H9 (cell line): Measurements from ENCODE around the gene TEX19. TPM values are rescaled to one million over a fixed set of nuclear protein-coding genes. Genes with fewer than 3 reads are reported as not detected.

Source experiments
- DNase-seq: peaks from one replicate; pipeline ENCODE4 v3.0.0-alpha.2; 2017
- H2AFZ ChIP-seq: one replicate; pipeline ENCODE4 v1.6.1; 2013; ENCODE audit warnings: mild to moderate bottlenecking, low read length, control low read depth, moderate library complexity
- H2AK5ac ChIP-seq: 2 replicates; pipeline ENCODE4 v1.6.1; 2013; ENCODE audit warnings: low read length, control low read depth, mixed read lengths; ENCODE audit not compliant: insufficient read length
- H2BK120ac ChIP-seq: one replicate; pipeline ENCODE4 v1.6.1; 2013; ENCODE audit warnings: low read depth, mild to moderate bottlenecking, low read length, control low read depth, inconsistent platforms; ENCODE audit not compliant: poor library complexity, severe bottlenecking
- H2BK12ac ChIP-seq: 2 replicates; pipeline ENCODE4 v1.6.1; 2013; ENCODE audit warnings: low read length, control low read depth, mixed read lengths, low read depth; ENCODE audit not compliant: insufficient read length
- H2BK15ac ChIP-seq: 2 replicates; pipeline ENCODE4 v1.6.1; 2013; ENCODE audit warnings: low read depth, low read length, control low read depth
- H2BK20ac ChIP-seq: one replicate; pipeline ENCODE4 v1.6.1; 2013; ENCODE audit warnings: low read depth, mild to moderate bottlenecking, low read length, control low read depth, inconsistent platforms; ENCODE audit not compliant: poor library complexity, severe bottlenecking
- H2BK5ac ChIP-seq: 2 replicates; pipeline ENCODE4 v1.6.1; 2013; ENCODE audit warnings: low read length, control low read depth, mixed read lengths; ENCODE audit not compliant: insufficient read length
- H3K14ac ChIP-seq: 2 replicates; pipeline ENCODE4 v1.6.1; 2013; ENCODE audit warnings: low read length, control low read depth; ENCODE audit not compliant: insufficient read depth
- H3K18ac ChIP-seq: 2 replicates; pipeline ENCODE4 v1.6.1; 2013; ENCODE audit warnings: low read depth, mild to moderate bottlenecking, mixed read lengths, low read length, control low read depth; ENCODE audit not compliant: insufficient read length
- H3K23ac ChIP-seq: 2 replicates; pipeline ENCODE4 v1.6.1; 2013; ENCODE audit warnings: low read length, control low read depth, mixed read lengths, low read depth; ENCODE audit not compliant: insufficient read length
- H3K23me2 ChIP-seq: 2 replicates; pipeline ENCODE4 v1.6.1; 2013; ENCODE audit warnings: low read depth, mild to moderate bottlenecking, mixed read lengths, low read length, control low read depth; ENCODE audit not compliant: insufficient read length, poor library complexity, severe bottlenecking
- H3K27ac ChIP-seq: 2 replicates; pipeline ENCODE4 v1.5.1; 2013; ENCODE audit warnings: low read length, control low read depth, mixed read lengths, low read depth; ENCODE audit not compliant: insufficient read length
- H3K27me3 ChIP-seq: 2 replicates; pipeline ENCODE4 v1.6.1; 2013; ENCODE audit warnings: low read length, control low read depth, inconsistent platforms; ENCODE audit not compliant: insufficient read depth
- H3K4ac ChIP-seq: 2 replicates; pipeline ENCODE4 v1.6.1; 2013; ENCODE audit warnings: low read depth, mild to moderate bottlenecking, control low read depth, inconsistent platforms, low read length, moderate library complexity
- H3K4me1 ChIP-seq: 2 replicates; pipeline ENCODE4 v1.6.1; 2013; ENCODE audit warnings: low read length, control low read depth, inconsistent platforms; ENCODE audit not compliant: insufficient read depth
- H3K4me2 ChIP-seq: 2 replicates; pipeline ENCODE4 v1.6.1; 2013; ENCODE audit warnings: low read length, control low read depth, mixed read lengths; ENCODE audit not compliant: insufficient read length, insufficient read depth
- H3K56ac ChIP-seq: 2 replicates; pipeline ENCODE4 v1.6.1; 2013; ENCODE audit warnings: low read depth, mild to moderate bottlenecking, mixed read lengths, low read length, control low read depth; ENCODE audit not compliant: insufficient read length
- H3K79me1 ChIP-seq: 2 replicates; pipeline ENCODE4 v1.6.1; 2013; ENCODE audit warnings: low read depth, mild to moderate bottlenecking, moderate library complexity, low read length, control low read depth, inconsistent platforms; ENCODE audit not compliant: insufficient read depth, poor library complexity, severe bottlenecking
- H3K79me2 ChIP-seq: 2 replicates; pipeline ENCODE4 v1.6.1; 2013; ENCODE audit warnings: low read length, control low read depth, inconsistent platforms; ENCODE audit not compliant: insufficient read depth
- H3K9ac ChIP-seq: 2 replicates; pipeline ENCODE4 v1.6.1; 2013; ENCODE audit warnings: low read length, control low read depth, mixed read lengths; ENCODE audit not compliant: insufficient read length; ENCODE audit errors: extremely low read depth
- H3K9me3 ChIP-seq: one replicate; pipeline ENCODE4 v1.6.1; 2013; ENCODE audit warnings: low read depth, low read length, inconsistent platforms; ENCODE audit not compliant: control insufficient read depth
- H3T11ph ChIP-seq: one replicate; pipeline ENCODE4 v1.6.1; 2013; ENCODE audit warnings: mild to moderate bottlenecking, low read length, control low read depth, inconsistent platforms
- H4K20me1 ChIP-seq: one replicate; pipeline ENCODE4 v1.6.1; 2013; ENCODE audit not compliant: control insufficient read depth, insufficient read length, insufficient read depth
- H4K5ac ChIP-seq: 2 replicates; pipeline ENCODE4 v1.6.1; 2013; ENCODE audit warnings: low read depth, mild to moderate bottlenecking, mixed read lengths, low read length, control low read depth; ENCODE audit not compliant: insufficient read length
- H4K8ac ChIP-seq: replicated peaks from 2 replicates; pipeline ENCODE4 v1.6.1; 2013; ENCODE audit warnings: low read length, control low read depth, mixed read lengths, low read depth; ENCODE audit not compliant: insufficient read length
- H4K91ac ChIP-seq: 2 replicates; pipeline ENCODE4 v1.6.1; 2013; ENCODE audit warnings: low read depth, mild to moderate bottlenecking, moderate library complexity, mixed read lengths, low read length, control low read depth; ENCODE audit not compliant: insufficient read length
- H3K27ac Mint-ChIP-seq, 3 experiments: 2 replicates in 2 of 3; 3 replicates in 1 of 3; pipeline ENCODE4 v1.8.0; 2020 to 2021; ENCODE audit warnings: mixed read lengths in 3 of 3, mild to moderate bottlenecking in 1 of 3, moderate library complexity in 1 of 3
- H3K27me3 Mint-ChIP-seq: 2 replicates; pipeline ENCODE4 v1.8.0; 2021; ENCODE audit warnings: low read depth, mild to moderate bottlenecking, moderate library complexity, mixed read lengths
- H3K36me3 Mint-ChIP-seq, 3 experiments: 2 replicates in 2 of 3; 3 replicates in 1 of 3; pipeline ENCODE4 v1.8.0; 2020 to 2021; ENCODE audit warnings: low read depth in 3 of 3, mixed read lengths in 3 of 3; ENCODE audit not compliant: insufficient read depth in 1 of 3
- H3K4me1 Mint-ChIP-seq, 2 experiments: 2 replicates each; pipeline ENCODE4 v1.8.0; 2020; ENCODE audit warnings: mixed read lengths in 2 of 2
- H3K4me3 Mint-ChIP-seq, 2 experiments: 2 replicates in 1 of 2; 3 replicates in 1 of 2; pipeline ENCODE4 v1.8.0; 2020 to 2021; ENCODE audit warnings: mild to moderate bottlenecking in 2 of 2, mixed read lengths in 2 of 2, moderate library complexity in 1 of 2
- H3K9me3 Mint-ChIP-seq, 2 experiments: 2 replicates in 1 of 2; 3 replicates in 1 of 2; pipeline ENCODE4 v1.8.0; 2020; ENCODE audit warnings: mild to moderate bottlenecking in 2 of 2, mixed read lengths in 2 of 2, moderate library complexity in 1 of 2
- WGBS: extraction: QIAGEN DNeasy Blood & Tissue Kit; methylation state at CpG from one replicate; pipeline ENCODE4 v1.1.7; 2013; ENCODE audit warnings: missing lambda C conversion rate, low lambda C conversion rate, mixed read lengths; ENCODE audit not compliant: insufficient read length; ENCODE audit errors: extremely low coverage; 5-methylcytosine and 5-hydroxymethylcytosine counted together
- total RNA-seq: library from RNA; stranded (reverse); gene quantifications from 2 replicates; pipeline ENCODE4 v1.2.1, GENCODE V29; 2021
- TF ChIP-seq, protein P1 (sequence below): fragments of 200-600 bp; sonication (generic); conservative IDR thresholded peaks from 3 replicates; pipeline ENCODE4 v1.8.0; 2021; ENCODE audit warnings: antibody characterized with exemption, mild to moderate bottlenecking

The TEX19 gene
- total RNA-seq, 1 experiment from 2014 or later, result 1.4 TPM

DNA sequence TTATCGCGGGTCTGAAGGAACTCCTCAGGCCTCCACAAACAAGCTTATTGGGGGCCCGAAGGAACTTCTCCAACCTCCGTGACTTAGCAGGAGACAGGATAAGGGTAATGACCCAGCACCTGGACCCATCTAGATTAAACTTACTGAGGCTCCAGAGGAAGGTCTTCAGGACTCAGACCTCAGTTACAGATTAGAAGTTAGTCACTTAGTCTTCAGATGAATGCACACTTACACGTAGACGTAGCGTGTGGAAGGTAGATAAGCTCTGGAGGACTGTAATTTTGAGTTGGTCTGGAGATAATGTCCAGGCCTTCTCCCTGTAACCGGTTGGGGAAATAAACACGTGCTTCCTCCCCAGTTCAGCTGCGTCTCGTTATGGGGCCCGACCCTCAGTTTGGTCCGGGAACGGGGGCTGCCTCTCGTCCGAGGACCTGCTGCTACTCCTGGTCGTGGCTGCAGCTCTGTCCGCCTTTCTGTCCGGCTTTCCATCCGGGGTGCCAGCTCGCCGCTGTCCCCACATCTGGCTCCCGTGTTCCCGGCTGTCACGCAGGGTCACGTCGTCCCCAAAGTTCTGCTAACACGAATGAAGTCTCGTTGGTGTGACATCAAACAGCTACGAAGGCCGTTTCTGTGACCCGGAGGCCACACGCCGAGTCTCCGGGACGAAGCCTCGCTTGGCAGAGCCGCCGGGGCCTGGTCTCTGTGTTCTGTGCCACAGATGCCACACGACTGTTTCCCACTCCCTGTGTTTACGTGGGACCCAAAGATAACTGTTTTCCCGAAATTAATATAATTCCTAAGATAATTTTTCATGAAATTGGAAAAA is 13.7 kb upstream of the TEX19 start:
- Mint-ChIP-seq H3K27me3 (peaks cover 42% of the 10 kb centered on the region), H3K9me3 (peaks cover 13 to 14% of the 10 kb centered on the region in 2 experiments)
- H4K5ac ChIP-seq, result no peak overlapping the region

More for the DNA sequence above, 13.7 kb upstream of the TEX19 start:
- H3K23ac ChIP-seq, result no peak overlapping the region
- H4K91ac ChIP-seq, result no peak overlapping the region
- peaks cover 4 to 15% of the 10 kb centered on the region in 2 experiments for H3K4me1 Mint-ChIP-seq
- no peak overlapping the region for H2BK120ac ChIP-seq
- no peak overlapping the region for H3K4ac ChIP-seq
- no peak for DNase-seq
- no peak overlapping the region for H2BK5ac ChIP-seq
- H3K4me3 Mint-ChIP-seq, result no peak overlapping the region
- peaks cover 3 to 8% (median 6%) of the 10 kb centered on the region in 3 experiments; a peak in 5 of 7 replicates for H3K36me3 Mint-ChIP-seq
- H3K79me2 ChIP-seq, result no peaks in the 10 kb centered on the region
- H2BK12ac ChIP-seq, result no peak overlapping the region
- H3K27ac ChIP-seq, result no peak overlapping the region
- no peak overlapping the region for H3K18ac ChIP-seq
- H3T11ph ChIP-seq, result no peak overlapping the region
- H4K20me1 ChIP-seq, result no peaks in the 10 kb centered on the region
- H3K9ac ChIP-seq, result no peak overlapping the region
- no peaks in the 10 kb centered on the region for H3K79me1 ChIP-seq
- H2BK15ac ChIP-seq, result no peak overlapping the region
- TF ChIP-seq, protein P1, sequence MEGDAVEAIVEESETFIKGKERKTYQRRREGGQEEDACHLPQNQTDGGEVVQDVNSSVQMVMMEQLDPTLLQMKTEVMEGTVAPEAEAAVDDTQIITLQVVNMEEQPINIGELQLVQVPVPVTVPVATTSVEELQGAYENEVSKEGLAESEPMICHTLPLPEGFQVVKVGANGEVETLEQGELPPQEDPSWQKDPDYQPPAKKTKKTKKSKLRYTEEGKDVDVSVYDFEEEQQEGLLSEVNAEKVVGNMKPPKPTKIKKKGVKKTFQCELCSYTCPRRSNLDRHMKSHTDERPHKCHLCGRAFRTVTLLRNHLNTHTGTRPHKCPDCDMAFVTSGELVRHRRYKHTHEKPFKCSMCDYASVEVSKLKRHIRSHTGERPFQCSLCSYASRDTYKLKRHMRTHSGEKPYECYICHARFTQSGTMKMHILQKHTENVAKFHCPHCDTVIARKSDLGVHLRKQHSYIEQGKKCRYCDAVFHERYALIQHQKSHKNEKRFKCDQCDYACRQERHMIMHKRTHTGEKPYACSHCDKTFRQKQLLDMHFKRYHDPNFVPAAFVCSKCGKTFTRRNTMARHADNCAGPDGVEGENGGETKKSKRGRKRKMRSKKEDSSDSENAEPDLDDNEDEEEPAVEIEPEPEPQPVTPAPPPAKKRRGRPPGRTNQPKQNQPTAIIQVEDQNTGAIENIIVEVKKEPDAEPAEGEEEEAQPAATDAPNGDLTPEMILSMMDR, result no peak
- H4K8ac ChIP-seq, result no peak overlapping the region
- H3K4me2 ChIP-seq, result no peak overlapping the region
- H2AK5ac ChIP-seq, result no peak overlapping the region
- no peaks in the 10 kb centered on the region for H3K4me1 ChIP-seq
- no peak overlapping the region for H2BK20ac ChIP-seq
- no peak overlapping the region for H3K56ac ChIP-seq
- WGBS, result no CpG with 5 or more reads among the region's 42 CpGs
- H3K9me3 ChIP-seq, result no peaks in the 10 kb centered on the region
- no peak overlapping the region for H3K14ac ChIP-seq
- H3K27me3 ChIP-seq, result no peaks in the 10 kb centered on the region
- H2AFZ ChIP-seq, result no peak overlapping the region
- peak overlapping the region in 1 of 3 experiments; percentile 87; a peak in 1 of 7 replicates for H3K27ac Mint-ChIP-seq
- no peaks in the 10 kb centered on the region for H3K23me2 ChIP-seq
